Activated T-helper 2 cell treated with anti-CD3 and anti-CD28 coated beads, Interferon-gamma antibody, Interleukin-2, Interleukin-4, amounts not matched to agents 10 μg/mL and 5 μg/mL and 100 μg/mL, durations not matched to agents 14 hours and 24 hours and 36 hours (primary cell): ENCODE data around the gene ATRNL1. TPM values are rescaled to one million over a fixed set of nuclear protein-coding genes. Genes with fewer than 3 reads are reported as not detected.
"Not testable (repeated sequence)": the region's sequence is repeated elsewhere in the genome, so short reads cannot be mapped to it uniquely, and the experiment has no call there.

Experiments
- DNase-seq: peaks from one replicate; pipeline ENCODE4 v3.0.0; 2021; ENCODE audit warnings: low spot score
- H3K27ac Mint-ChIP-seq: one replicate; pipeline ENCODE4 v1.8.0; 2021; ENCODE audit warnings: mixed read lengths
- H3K27me3 Mint-ChIP-seq: one replicate; pipeline ENCODE4 v1.8.0; 2021; ENCODE audit warnings: low read depth, mixed read lengths
- H3K36me3 Mint-ChIP-seq: one replicate; pipeline ENCODE4 v1.8.0; 2021; ENCODE audit warnings: low read depth, mixed read lengths
- H3K4me1 Mint-ChIP-seq: one replicate; pipeline ENCODE4 v1.8.0; 2021; ENCODE audit warnings: low read depth, mixed read lengths
- H3K4me3 Mint-ChIP-seq: one replicate; pipeline ENCODE4 v1.8.0; 2021; ENCODE audit warnings: low read depth, mild to moderate bottlenecking, moderate library complexity, mixed read lengths
- H3K9me3 Mint-ChIP-seq: one replicate; pipeline ENCODE4 v1.8.0; 2021; ENCODE audit warnings: mixed read lengths
- intact Hi-C: fragments of 100-400 bp; cut with micrococcal nuclease; formaldehyde crosslinking; loops from one replicate; pipeline ENCODE4 v1.15.1; 2023
- total RNA-seq: library from RNA; stranded (reverse); gene quantifications from 2 replicates; pipeline ENCODE4 v1.2.3, GENCODE V29; 2022

The ATRNL1 gene
- total RNA-seq, 1 donor from 2014 or later, result 0.50 TPM

DNA sequence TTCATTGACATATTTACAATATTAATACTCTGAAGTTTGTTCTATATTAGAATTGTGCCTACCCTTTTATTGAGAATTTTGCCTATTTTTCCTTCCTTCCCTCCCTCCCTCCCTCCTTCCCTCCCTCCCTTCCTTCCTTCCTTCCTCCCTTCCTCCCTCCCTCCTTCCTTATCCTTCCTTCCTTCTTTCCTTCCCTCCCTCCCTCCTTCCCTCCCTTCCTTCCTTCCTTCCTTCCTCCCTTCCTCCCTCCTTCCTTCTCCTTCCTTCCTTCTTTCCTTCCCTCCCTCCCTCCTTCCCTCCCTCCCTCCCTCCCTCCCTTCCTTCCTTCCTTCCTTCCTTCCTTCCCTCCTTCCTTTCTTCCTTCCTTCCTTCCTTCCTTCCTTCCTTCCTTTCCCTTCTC lies 434.5 kb downstream of the ATRNL1 start:
- intact Hi-C loops, H3K36me3 Mint-ChIP-seq, H3K4me1 Mint-ChIP-seq, H3K4me3 Mint-ChIP-seq, H3K27ac Mint-ChIP-seq, H3K27me3 Mint-ChIP-seq, DNase-seq: not testable (repeated sequence)
- H3K9me3 Mint-ChIP-seq, result peaks cover 32% of the 10 kb centered on the region

DNA sequence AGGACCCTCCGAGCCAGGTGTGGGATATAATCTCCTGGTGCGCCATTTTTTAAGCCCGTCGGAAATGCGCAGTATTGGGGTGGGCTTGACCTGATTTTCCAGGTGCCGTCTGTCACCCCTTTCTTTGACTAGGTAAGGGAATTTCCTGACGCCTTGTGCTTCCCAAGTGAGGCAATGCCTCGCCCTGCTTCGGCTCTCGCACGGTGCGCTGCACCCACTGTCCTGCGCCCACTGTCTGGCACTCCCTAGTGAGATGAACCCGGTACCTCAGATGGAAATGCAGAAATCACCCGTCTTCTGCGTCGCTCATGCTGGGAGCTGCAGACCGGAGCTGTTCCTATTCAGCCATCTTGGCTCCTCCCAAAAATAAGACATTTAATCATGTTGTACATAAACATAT lies 443.2 kb downstream of the ATRNL1 start:
- intact Hi-C loops, H3K36me3 Mint-ChIP-seq, H3K9me3 Mint-ChIP-seq, H3K4me1 Mint-ChIP-seq, DNase-seq, H3K27me3 Mint-ChIP-seq, H3K27ac Mint-ChIP-seq, H3K4me3 Mint-ChIP-seq: not testable (repeated sequence)

DNA sequence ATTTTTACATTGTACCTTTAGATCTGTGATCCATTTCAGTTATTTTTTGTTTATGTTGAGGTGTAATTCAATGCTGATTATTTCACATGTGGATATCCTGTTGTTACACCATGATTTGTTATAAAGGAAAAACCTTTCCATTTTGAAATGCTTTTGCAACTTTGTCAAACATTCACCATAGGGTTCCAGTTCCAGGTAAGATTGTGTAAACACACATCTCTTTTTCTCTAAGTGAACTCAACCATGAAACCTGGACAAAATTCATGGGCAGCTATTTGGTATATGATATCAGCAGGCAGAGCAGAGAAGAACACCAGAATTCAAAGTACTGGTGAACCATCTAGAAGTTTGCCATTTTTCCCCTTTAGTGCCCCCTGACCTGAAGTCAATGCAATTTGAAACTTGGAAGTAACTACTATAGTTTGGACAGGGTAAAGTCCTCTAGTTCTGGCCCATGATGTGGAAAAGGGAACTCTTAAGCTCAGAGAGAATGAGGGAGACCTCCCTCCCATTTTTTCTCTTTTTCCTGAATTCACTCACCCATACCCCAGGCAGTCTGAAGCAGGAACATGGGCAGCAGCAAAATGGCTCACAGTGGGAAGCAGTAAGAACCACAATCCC lies 446.1 kb downstream of the ATRNL1 start:
- H3K27me3 Mint-ChIP-seq, result no peaks in the 10 kb centered on the region
- no peaks in the 10 kb centered on the region for H3K9me3 Mint-ChIP-seq
- H3K36me3 Mint-ChIP-seq, result no peaks in the 10 kb centered on the region
- H3K4me1 Mint-ChIP-seq, result no peaks in the 10 kb centered on the region
- no peak overlapping the region for H3K27ac Mint-ChIP-seq
- intact Hi-C loops, result no loop called here
- H3K4me3 Mint-ChIP-seq, result no peak overlapping the region
- no peak for DNase-seq

DNA sequence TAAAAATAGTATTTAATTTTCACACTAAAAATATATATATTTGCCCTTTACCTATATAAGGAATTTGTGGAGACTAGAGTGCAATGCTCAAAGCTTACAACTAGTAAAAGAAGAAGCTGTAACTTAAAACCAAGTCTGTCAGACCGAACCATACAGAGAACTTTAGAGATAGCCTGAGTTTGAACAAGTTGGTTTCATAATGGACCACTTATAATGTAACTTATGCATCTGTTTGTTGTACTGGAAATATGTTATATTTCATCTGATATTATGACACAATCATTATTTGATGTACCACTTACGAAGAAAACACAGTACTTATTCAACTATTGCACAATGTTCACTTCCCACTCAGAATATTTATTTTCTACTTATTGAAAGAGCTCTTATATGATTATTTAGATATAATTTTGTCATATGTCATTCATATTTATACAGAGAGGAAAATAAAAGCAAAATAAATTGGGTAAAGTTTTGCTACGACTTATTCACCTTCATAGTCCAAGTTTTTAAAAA lies 462.8 kb downstream of the ATRNL1 start:
- DNase-seq, result no peak
- Mint-ChIP-seq H3K4me1 (no peaks in the 10 kb centered on the region), H3K27me3 (no peaks in the 10 kb centered on the region), H3K9me3 (no peaks in the 10 kb centered on the region), H3K36me3 (no peaks in the 10 kb centered on the region), H3K27ac (no peak overlapping the region), H3K4me3 (no peak overlapping the region)
- intact Hi-C loops, result no loop called here

DNA sequence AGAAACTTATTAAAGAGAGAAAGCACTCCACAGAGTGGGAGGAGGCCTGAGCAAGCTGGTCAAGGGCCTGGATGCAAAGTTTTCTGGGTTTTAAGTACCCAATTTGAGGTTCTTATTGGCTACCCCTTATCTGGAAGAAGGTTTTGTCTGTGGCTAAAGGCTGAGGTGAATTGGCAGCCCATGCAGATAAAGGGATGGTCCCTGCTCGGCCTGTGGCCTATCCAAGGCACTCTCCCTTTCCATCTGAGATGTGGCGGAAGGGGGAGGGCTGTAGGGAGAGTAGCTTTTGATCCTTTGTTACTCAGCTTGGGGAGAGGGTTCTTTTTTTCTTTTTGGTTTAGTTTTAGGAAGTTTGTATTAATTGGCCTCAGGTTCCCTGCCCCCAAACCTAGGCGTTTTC lies 465.1 kb downstream of the ATRNL1 start:
- Mint-ChIP-seq H3K4me3 (no peak overlapping the region), H3K27me3 (no peaks in the 10 kb centered on the region), H3K4me1 (no peaks in the 10 kb centered on the region), H3K27ac (no peak overlapping the region), H3K36me3 (no peaks in the 10 kb centered on the region), H3K9me3 (no peaks in the 10 kb centered on the region)
- DNase-seq, result no peak
- intact Hi-C loops, result no loop called here

DNA sequence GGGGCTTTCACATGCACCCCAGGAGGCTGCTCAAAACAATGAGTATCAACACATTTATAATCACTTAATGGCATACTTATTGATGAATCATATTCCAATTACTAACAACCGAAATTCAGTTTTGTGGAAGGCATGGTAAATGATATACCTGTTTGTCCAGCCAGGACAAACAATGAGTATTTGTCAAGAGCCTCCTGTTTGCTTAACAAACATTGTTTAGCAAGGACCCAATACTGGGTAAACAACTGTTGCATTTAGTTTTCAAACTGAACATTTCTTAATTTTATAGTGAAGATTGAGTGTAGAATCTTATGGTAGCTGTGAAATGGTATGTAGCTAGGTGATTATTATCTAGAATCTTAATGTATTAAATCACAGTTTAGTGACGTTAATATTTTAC lies 473.7 kb downstream of the ATRNL1 start:
- Mint-ChIP-seq H3K27me3 (no peaks in the 10 kb centered on the region), H3K4me3 (no peak overlapping the region), H3K27ac (no peak overlapping the region), H3K36me3 (no peaks in the 10 kb centered on the region), H3K9me3 (no peaks in the 10 kb centered on the region), H3K4me1 (no peaks in the 10 kb centered on the region)
- intact Hi-C loops, result no loop called here
- no peak for DNase-seq

DNA sequence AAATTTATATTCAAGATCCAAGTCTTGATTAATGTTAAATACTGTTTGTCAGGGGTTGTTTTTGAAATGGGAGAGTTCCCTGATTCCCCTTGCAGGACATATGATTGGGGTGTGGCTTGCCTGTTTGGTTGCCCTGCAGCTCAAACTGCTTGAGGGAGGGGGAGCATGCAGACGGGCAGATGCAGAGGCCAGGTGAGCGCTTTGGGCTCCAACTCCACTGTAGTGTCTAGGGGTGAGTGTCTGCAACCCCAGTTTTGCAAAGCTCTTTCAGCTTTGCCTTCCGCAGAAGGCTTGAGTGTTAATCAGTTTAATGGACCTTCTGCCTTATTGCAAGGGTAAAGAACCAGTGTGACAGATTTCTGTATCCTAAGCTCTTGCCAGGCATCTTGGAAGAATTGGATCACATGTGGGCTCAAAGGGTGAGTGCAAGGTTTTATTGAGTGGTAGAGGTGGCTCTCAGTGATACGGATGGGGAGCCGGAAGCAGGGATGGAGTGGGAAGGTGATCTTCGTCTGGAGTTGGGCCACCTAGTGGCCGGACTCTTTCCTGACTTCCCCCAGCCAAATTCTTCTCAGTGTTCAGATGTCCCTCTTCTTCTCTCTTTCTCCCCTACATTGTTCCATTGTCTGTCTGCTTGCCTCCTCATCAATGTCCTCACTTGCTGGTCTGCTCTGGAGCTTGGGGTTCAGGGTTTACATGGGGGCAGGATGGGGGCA lies 479.7 kb downstream of the ATRNL1 start:
- no peaks in the 10 kb centered on the region for H3K27me3 Mint-ChIP-seq
- H3K36me3 Mint-ChIP-seq, result no peaks in the 10 kb centered on the region
- DNase-seq, result no peak
- no peaks in the 10 kb centered on the region for H3K4me1 Mint-ChIP-seq
- intact Hi-C loops, result no loop called here
- no peak overlapping the region for H3K27ac Mint-ChIP-seq
- no peak overlapping the region for H3K4me3 Mint-ChIP-seq
- peaks cover 4% of the 10 kb centered on the region for H3K9me3 Mint-ChIP-seq

DNA sequence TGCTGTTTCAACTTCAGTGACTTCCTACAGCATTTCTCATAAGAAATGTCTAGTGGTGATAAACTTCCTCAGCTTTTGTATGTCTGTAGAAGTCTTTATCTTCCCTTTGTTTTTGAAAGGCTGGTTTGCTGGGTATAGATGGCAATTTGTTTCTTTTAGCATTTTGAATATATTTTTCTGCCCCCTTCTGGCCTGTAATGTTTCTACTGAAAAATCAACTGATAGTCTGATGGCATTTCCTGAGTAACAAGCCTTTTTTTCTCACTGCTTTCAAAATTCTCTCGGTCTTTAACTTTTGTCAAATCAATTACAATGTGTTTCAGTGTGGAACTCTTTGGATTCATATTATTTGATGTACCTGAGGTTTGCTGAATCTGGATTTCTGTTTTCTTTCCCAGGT lies 487.1 kb downstream of the ATRNL1 start:
- Mint-ChIP-seq H3K36me3 (no peaks in the 10 kb centered on the region), H3K4me3 (no peak overlapping the region), H3K27me3 (no peaks in the 10 kb centered on the region), H3K9me3 (peaks cover 17% of the 10 kb centered on the region), H3K4me1 (no peaks in the 10 kb centered on the region), H3K27ac (no peak overlapping the region)
- no peak for DNase-seq
- intact Hi-C loops, result no loop called here

DNA sequence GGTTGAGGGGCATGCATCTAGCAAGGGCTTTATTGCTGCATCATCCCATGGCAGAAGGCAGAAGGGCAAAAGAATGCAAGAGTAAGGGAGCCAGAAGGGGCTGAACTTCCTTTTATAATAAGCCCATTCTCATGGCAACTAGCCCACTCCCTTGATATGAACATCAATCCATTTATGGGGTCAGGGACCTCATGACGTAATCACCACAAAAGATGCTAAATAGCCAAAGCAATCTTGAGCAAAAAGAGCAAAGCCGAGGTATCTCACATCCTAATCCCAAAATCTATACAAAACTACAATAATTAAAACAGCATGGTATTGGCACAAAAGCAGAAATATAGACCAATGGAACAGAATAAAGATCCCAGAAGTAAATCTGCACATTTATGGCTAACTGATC lies 499.9 kb downstream of the ATRNL1 start:
- intact Hi-C loops, result no loop called here
- no peak overlapping the region for H3K4me3 Mint-ChIP-seq
- peaks cover 11% of the 10 kb centered on the region for H3K9me3 Mint-ChIP-seq
- H3K4me1 Mint-ChIP-seq, result no peaks in the 10 kb centered on the region
- DNase-seq, result no peak
- no peaks in the 10 kb centered on the region for H3K27me3 Mint-ChIP-seq
- no peaks in the 10 kb centered on the region for H3K36me3 Mint-ChIP-seq
- H3K27ac Mint-ChIP-seq, result no peak overlapping the region

DNA sequence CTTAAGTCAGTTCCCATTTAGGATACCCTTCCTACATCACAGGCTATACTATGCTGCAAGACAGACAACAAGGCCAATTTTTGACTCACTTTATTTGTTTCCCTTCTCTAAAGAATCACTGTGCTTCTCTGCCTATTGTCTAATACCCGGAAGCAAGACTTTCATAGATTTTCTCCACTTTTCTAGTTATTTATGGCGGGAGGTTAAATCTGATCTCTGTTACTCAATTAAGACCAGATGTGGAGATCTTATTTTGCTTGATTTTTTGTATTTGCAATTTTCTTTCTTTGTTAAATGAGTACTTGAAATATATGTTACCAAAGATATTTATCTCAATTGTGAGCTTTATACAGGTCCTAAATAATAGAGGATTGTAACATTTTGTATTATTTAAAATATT lies 511.5 kb downstream of the ATRNL1 start:
- intact Hi-C loops, result no loop called here
- Mint-ChIP-seq H3K27me3 (no peaks in the 10 kb centered on the region), H3K36me3 (no peaks in the 10 kb centered on the region), H3K4me1 (no peaks in the 10 kb centered on the region), H3K4me3 (no peak overlapping the region), H3K9me3 (no peaks in the 10 kb centered on the region), H3K27ac (no peak overlapping the region)
- no peak for DNase-seq

DNA sequence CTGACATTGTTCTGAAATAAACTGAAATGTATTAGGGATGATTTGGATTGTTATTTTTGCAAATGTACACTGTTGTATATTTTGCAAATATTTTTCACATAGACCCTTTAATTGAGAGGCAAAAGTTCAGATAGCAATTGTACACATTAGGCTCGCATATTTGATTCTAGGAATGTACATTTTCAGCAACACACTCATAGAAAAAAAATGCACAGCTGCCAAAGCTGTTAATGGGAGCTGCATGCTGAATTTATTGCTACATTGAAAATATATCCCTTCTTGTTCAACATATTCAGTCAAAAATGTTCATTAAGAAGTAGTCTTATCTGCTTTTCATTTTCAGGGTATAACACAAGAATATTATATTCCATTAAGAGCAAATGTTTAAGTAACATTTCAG lies 512.9 kb downstream of the ATRNL1 start:
- no peak for DNase-seq
- Mint-ChIP-seq H3K4me1 (no peaks in the 10 kb centered on the region), H3K36me3 (no peaks in the 10 kb centered on the region), H3K9me3 (no peaks in the 10 kb centered on the region), H3K4me3 (no peak overlapping the region), H3K27me3 (no peaks in the 10 kb centered on the region), H3K27ac (no peak overlapping the region)
- intact Hi-C loops, result no loop called here

DNA sequence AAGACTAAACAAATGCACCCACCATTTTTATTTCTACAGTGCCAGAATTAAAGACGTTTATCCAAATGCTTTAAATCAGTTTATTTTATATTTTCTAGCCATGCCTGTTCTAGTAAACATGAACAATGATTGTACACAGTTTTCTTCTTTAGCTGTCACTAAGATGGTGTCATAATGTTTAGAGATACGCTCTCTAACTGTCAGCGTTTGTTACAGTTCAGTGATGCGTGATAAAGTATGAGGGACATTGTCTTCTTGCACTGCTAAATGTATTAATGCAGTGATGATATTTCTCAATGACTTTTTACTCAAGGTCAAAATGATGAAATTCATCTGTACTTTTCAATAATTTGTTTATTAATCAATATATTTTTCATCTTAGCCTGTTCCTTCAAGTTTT lies 513.6 kb downstream of the ATRNL1 start:
- no peaks in the 10 kb centered on the region for H3K36me3 Mint-ChIP-seq
- no peak overlapping the region for H3K27ac Mint-ChIP-seq
- intact Hi-C loops, result no loop called here
- no peaks in the 10 kb centered on the region for H3K4me1 Mint-ChIP-seq
- H3K27me3 Mint-ChIP-seq, result no peaks in the 10 kb centered on the region
- H3K4me3 Mint-ChIP-seq, result no peak overlapping the region
- H3K9me3 Mint-ChIP-seq, result no peaks in the 10 kb centered on the region
- DNase-seq, result no peak

DNA sequence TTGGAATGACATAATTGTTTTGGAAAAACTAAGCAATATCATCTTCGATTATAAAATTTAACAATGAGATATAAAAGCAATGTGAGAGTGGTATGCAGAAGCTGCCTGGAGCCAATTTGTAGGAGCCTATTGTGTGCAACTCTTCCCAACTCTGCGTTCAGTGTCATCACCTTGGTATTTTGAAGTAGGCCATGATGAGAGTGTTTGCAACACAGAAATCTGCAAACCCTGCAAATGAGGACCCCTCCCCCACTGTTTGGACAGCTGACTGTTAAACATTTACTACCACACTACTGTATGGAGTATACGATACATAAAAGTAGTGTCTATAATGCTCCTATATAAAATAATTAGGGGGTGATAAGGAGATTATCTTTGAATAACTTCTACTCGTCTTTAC lies 531.3 kb downstream of the ATRNL1 start:
- H3K9me3 Mint-ChIP-seq, result no peaks in the 10 kb centered on the region
- intact Hi-C loops, result no loop called here
- DNase-seq, result no peak
- H3K27me3 Mint-ChIP-seq, result no peaks in the 10 kb centered on the region
- no peaks in the 10 kb centered on the region for H3K4me1 Mint-ChIP-seq
- no peak overlapping the region for H3K4me3 Mint-ChIP-seq
- no peak overlapping the region for H3K27ac Mint-ChIP-seq
- no peaks in the 10 kb centered on the region for H3K36me3 Mint-ChIP-seq
